K562 (cell line): ENCODE measurements around the gene MDP1.

Experiments
- DPF2 ChIP-seq: fragments of 450-650 bp; IDR thresholded peaks from 2 replicates; pipeline ENCODE4 v1.6.1; 2016
- GATA2 ChIP-seq: sonication (generic); formaldehyde crosslinking; IDR thresholded peaks from 2 replicates; pipeline ENCODE4 v1.4.0; 2020; ENCODE audit warnings: mild to moderate bottlenecking, missing genetic modification reagents
- HMG20A ChIP-seq: fragments of 450-650 bp; formaldehyde crosslinking; conservative IDR thresholded peaks from 2 replicates; pipeline ENCODE4 v1.4.0; 2020; ENCODE audit warnings: mild to moderate bottlenecking, mixed read lengths
- HMGN3 ChIP-seq: IDR thresholded peaks from 2 replicates; pipeline ENCODE4 v1.6.1; 2011; ENCODE audit warnings: borderline replicate concordance, low read depth, mild to moderate bottlenecking, mixed read lengths, low read length; ENCODE audit not compliant: insufficient read length; ENCODE audit errors: extremely low read depth
- MAZ ChIP-seq, 2 experiments: fragments of 450-650 bp in 1 of 2; sonication (generic) in 1 of 2; formaldehyde crosslinking; IDR thresholded peaks in 1 of 2; conservative IDR thresholded peaks in 1 of 2; 2 replicates each; pipeline versions ENCODE4 v1.4.0 to v1.5.0; 2020; ENCODE audit warnings: mild to moderate bottlenecking in 1 of 2, missing genetic modification reagents in 1 of 2
- TAF9B ChIP-seq: fragments of 450-650 bp; IDR thresholded peaks from 2 replicates; pipeline ENCODE4 v1.6.1; 2018; ENCODE audit warnings: mild to moderate bottlenecking; ENCODE audit not compliant: partially characterized antibody
- ZSCAN29 ChIP-seq: fragments of 450-650 bp; IDR thresholded peaks from 2 replicates; pipeline ENCODE4 v1.6.1; 2017
- TF ChIP-seq, protein P1 (sequence below): fragments of 250-450 bp; sonication (Bioruptor Pico); IDR thresholded peaks from 2 replicates; pipeline ENCODE4 v1.8.0; 2021; ENCODE audit warnings: moderate library complexity, mild to moderate bottlenecking, inconsistent platforms
- TF ChIP-seq, protein P2 (sequence below): fragments of 150-350 bp; conservative IDR thresholded peaks from 2 replicates; pipeline ENCODE4 v1.6.1; 2014; ENCODE audit warnings: low read length
- TF ChIP-seq, protein P3 (sequence below), 2 experiments: fragments of 200-800 bp in 1 of 2; sonication (Bioruptor generic) in 1 of 2; sonication (generic) in 1 of 2; formaldehyde crosslinking in 1 of 2; IDR thresholded peaks in 1 of 2; conservative IDR thresholded peaks in 1 of 2; 2 replicates each; pipeline versions ENCODE4 v1.5.0 to v1.6.1; 2016 to 2020; ENCODE audit warnings: missing compliant biosample characterization in 1 of 2, missing genetic modification characterization in 1 of 2, missing genetic modification reagents in 1 of 2
- TF ChIP-seq, protein P4 (sequence below): IDR thresholded peaks from 2 replicates; pipeline ENCODE4 v1.6.1; 2012; ENCODE audit warnings: low read depth, low read length, improper control_type of control experiment, borderline replicate concordance
- TF ChIP-seq, protein P5 (sequence below), 2 experiments: fragments of 450-650 bp; formaldehyde crosslinking in 1 of 2; IDR thresholded peaks; 2 replicates each; pipeline versions ENCODE4 v1.4.0 to v1.6.1; 2014 to 2020; ENCODE audit warnings: mild to moderate bottlenecking in 2 of 2, borderline replicate concordance in 1 of 2, low read depth in 1 of 2

DNA sequence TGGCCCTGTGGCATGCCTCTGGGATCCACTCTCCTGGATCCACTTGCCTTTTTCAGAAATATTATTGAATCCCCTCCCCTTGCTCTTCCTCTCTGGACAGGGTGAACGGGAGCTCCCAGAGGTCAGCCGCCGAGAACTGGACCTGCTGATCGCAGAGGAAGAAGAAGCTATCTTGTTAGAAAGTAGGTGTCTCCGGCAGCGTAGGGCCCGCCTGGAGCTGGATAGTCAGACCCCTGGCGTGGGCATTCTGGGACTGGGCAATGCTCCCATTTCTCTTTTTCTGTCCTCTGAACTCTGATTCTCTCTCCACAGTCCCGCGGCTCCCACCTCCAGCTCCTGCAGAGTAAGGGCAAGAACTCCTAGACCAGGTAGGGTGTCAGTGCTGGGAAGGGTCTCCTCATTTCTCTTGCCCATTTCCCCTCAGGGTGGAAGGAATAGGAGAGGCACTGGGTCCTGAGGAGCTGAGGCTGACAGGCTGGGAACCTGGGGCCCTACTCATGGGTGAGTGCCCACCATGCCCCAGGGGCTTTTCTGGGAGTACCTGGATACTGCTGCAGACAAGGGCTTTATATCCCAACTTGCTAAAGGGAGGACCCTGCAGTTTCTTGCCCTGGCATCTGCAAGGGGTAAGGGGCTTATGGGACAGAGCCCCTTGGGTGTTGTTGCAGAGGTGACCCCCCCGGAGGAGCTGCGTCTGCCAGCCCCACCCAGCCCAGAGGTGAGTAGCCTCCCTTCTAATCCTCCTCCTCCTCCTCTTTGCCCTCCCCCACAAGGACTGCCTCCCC lies 38.6 kb downstream of the MDP1 start:
- TF ChIP-seq HMG20A (CRISPR knock-in tag) (no peak), TAF9B (no peak), GATA2 (CRISPR knock-in tag) (no peak), MAZ (CRISPR knock-in tag; conservative IDR thresholded peaks at IDR 0.05 in 1 of 2, IDR thresholded peaks at IDR 0.05 in 1 of 2) (no peak), ZSCAN29 (no peak), DPF2 (no peak), HMGN3 (no peak)
- TF ChIP-seq, protein P1, sequence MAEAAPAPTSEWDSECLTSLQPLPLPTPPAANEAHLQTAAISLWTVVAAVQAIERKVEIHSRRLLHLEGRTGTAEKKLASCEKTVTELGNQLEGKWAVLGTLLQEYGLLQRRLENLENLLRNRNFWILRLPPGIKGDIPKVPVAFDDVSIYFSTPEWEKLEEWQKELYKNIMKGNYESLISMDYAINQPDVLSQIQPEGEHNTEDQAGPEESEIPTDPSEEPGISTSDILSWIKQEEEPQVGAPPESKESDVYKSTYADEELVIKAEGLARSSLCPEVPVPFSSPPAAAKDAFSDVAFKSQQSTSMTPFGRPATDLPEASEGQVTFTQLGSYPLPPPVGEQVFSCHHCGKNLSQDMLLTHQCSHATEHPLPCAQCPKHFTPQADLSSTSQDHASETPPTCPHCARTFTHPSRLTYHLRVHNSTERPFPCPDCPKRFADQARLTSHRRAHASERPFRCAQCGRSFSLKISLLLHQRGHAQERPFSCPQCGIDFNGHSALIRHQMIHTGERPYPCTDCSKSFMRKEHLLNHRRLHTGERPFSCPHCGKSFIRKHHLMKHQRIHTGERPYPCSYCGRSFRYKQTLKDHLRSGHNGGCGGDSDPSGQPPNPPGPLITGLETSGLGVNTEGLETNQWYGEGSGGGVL = no peak
- TF ChIP-seq, protein P2, sequence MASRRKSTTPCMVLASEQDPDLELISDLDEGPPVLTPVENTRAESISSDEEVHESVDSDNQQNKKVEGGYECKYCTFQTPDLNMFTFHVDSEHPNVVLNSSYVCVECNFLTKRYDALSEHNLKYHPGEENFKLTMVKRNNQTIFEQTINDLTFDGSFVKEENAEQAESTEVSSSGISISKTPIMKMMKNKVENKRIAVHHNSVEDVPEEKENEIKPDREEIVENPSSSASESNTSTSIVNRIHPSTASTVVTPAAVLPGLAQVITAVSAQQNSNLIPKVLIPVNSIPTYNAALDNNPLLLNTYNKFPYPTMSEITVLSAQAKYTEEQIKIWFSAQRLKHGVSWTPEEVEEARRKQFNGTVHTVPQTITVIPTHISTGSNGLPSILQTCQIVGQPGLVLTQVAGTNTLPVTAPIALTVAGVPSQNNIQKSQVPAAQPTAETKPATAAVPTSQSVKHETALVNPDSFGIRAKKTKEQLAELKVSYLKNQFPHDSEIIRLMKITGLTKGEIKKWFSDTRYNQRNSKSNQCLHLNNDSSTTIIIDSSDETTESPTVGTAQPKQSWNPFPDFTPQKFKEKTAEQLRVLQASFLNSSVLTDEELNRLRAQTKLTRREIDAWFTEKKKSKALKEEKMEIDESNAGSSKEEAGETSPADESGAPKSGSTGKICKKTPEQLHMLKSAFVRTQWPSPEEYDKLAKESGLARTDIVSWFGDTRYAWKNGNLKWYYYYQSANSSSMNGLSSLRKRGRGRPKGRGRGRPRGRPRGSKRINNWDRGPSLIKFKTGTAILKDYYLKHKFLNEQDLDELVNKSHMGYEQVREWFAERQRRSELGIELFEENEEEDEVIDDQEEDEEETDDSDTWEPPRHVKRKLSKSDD = no peak
- TF ChIP-seq, protein P3, sequence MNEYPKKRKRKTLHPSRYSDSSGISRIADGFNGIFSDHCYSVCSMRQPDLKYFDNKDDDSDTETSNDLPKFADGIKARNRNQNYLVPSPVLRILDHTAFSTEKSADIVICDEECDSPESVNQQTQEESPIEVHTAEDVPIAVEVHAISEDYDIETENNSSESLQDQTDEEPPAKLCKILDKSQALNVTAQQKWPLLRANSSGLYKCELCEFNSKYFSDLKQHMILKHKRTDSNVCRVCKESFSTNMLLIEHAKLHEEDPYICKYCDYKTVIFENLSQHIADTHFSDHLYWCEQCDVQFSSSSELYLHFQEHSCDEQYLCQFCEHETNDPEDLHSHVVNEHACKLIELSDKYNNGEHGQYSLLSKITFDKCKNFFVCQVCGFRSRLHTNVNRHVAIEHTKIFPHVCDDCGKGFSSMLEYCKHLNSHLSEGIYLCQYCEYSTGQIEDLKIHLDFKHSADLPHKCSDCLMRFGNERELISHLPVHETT (CRISPR knock-in tag; conservative IDR thresholded peaks at IDR 0.05 in 1 of 2, IDR thresholded peaks at IDR 0.05 in 1 of 2) = no peak
- TF ChIP-seq, protein P4, sequence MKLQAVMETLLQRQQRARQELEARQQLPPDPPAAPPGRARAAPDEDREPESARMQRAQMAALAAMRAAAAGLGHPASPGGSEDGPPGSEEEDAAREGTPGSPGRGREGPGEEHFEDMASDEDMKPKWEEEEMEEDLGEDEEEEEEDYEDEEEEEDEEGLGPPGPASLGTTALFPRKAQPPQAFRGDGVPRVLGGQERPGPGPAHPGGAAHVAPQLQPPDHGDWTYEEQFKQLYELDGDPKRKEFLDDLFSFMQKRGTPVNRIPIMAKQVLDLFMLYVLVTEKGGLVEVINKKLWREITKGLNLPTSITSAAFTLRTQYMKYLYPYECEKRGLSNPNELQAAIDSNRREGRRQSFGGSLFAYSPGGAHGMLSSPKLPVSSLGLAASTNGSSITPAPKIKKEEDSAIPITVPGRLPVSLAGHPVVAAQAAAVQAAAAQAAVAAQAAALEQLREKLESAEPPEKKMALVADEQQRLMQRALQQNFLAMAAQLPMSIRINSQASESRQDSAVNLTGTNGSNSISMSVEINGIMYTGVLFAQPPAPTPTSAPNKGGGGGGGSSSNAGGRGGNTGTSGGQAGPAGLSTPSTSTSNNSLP = no peak
- TF ChIP-seq, protein P5, sequence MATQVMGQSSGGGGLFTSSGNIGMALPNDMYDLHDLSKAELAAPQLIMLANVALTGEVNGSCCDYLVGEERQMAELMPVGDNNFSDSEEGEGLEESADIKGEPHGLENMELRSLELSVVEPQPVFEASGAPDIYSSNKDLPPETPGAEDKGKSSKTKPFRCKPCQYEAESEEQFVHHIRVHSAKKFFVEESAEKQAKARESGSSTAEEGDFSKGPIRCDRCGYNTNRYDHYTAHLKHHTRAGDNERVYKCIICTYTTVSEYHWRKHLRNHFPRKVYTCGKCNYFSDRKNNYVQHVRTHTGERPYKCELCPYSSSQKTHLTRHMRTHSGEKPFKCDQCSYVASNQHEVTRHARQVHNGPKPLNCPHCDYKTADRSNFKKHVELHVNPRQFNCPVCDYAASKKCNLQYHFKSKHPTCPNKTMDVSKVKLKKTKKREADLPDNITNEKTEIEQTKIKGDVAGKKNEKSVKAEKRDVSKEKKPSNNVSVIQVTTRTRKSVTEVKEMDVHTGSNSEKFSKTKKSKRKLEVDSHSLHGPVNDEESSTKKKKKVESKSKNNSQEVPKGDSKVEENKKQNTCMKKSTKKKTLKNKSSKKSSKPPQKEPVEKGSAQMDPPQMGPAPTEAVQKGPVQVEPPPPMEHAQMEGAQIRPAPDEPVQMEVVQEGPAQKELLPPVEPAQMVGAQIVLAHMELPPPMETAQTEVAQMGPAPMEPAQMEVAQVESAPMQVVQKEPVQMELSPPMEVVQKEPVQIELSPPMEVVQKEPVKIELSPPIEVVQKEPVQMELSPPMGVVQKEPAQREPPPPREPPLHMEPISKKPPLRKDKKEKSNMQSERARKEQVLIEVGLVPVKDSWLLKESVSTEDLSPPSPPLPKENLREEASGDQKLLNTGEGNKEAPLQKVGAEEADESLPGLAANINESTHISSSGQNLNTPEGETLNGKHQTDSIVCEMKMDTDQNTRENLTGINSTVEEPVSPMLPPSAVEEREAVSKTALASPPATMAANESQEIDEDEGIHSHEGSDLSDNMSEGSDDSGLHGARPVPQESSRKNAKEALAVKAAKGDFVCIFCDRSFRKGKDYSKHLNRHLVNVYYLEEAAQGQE (IDR thresholded peaks at IDR 0.05; ENCODE audit: borderline replicate concordance) = no peak
- TF ChIP-seq, protein P5 (CRISPR knock-in tag; IDR thresholded peaks at IDR 0.05; ENCODE audit: low read depth) = no peak
